AG04449 (cell line): ENCODE results near the gene AQP7.

Source experiments
- CTCF ChIA-PET: fragments of 350-600 bp; formaldehyde crosslinking; extraction: SDS; loops from one replicate; lab custom pipeline; 2021; ENCODE audit warnings: antibody characterized with exemption; lab: Yijun Ruan, JAX
- POLR2A ChIA-PET: fragments of 400-600, 350-600 bp; formaldehyde crosslinking; extraction: SDS; loops from one replicate; lab custom pipeline; 2020; ENCODE audit warnings: antibody characterized with exemption, inconsistent platforms; lab: Yijun Ruan, JAX
- DNase-seq: peaks from one replicate; pipeline ENCODE4 v3.0.0-alpha.2; 2010; ENCODE audit warnings: low read depth, low spot score
- H3K4me3 ChIP-seq: 2 replicates; pipeline ENCODE4 v1.5.1; 2011; ENCODE audit warnings: low read depth, mild to moderate bottlenecking, control low read depth, low read length
- TF ChIP-seq, protein P1 (sequence below): IDR thresholded peaks from one replicate; pipeline ENCODE4 v1.5.1; 2011; ENCODE audit warnings: mild to moderate bottlenecking, moderate library complexity, low read length, control low read depth, inconsistent platforms; ENCODE audit not compliant: insufficient read depth; ENCODE audit errors: missing control alignments

Gene AQP7

GRCh38 chr9:33349743-33350142, 52.6 kb downstream of the AQP7 start:
- H3K4me3 ChIP-seq, result no peak overlapping the region
- POLR2A ChIA-PET, result no interaction called here
- no peak for DNase-seq
- TF ChIP-seq, protein P1, sequence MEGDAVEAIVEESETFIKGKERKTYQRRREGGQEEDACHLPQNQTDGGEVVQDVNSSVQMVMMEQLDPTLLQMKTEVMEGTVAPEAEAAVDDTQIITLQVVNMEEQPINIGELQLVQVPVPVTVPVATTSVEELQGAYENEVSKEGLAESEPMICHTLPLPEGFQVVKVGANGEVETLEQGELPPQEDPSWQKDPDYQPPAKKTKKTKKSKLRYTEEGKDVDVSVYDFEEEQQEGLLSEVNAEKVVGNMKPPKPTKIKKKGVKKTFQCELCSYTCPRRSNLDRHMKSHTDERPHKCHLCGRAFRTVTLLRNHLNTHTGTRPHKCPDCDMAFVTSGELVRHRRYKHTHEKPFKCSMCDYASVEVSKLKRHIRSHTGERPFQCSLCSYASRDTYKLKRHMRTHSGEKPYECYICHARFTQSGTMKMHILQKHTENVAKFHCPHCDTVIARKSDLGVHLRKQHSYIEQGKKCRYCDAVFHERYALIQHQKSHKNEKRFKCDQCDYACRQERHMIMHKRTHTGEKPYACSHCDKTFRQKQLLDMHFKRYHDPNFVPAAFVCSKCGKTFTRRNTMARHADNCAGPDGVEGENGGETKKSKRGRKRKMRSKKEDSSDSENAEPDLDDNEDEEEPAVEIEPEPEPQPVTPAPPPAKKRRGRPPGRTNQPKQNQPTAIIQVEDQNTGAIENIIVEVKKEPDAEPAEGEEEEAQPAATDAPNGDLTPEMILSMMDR, result no peak
- CTCF ChIA-PET, result interaction anchor here (1.0 to 9.7 kb wide), 2 partner anchors 24 to 168 kb away, joined by 3 to 95 read pairs; no protein-coding TSS in a partner anchor

DNA sequence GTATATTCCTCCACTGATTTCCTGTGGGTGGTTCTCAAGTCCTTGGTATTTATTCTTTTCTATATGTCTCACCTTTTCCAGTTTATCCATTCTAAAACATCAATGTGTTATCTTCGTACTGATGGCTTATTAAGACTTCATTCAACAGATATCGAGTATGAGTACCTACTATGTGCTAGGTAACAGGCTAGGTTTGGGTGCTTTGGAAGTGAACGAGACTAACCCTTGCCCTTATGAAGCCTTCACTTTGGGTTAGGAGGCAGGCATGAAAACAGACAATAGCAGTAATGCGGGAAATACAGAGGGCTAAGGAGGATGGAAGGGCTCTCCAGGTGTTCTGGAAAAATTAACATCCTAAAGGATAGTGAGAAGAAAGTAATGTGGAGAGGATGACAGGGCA, 53.4 kb downstream of the AQP7 start:
- TF ChIP-seq, protein P1, result no peak

GRCh38 chr9:33346564-33346963, 55.8 kb downstream of the AQP7 start:
- ChIA-PET CTCF (no interaction called here), POLR2A (no interaction called here)
- DNase-seq, result no peak
- H3K4me3 ChIP-seq, result no peak overlapping the region
- TF ChIP-seq, protein P1, result no peak

More for the DNA sequence above, 53.4 kb downstream of the AQP7 start:
- POLR2A ChIA-PET, result no interaction called here
- no peak overlapping the region for H3K4me3 ChIP-seq
- no peak for DNase-seq
- CTCF ChIA-PET, result interaction anchor here (1.0 to 9.7 kb wide), 2 partner anchors 25 to 169 kb away, joined by 3 to 95 read pairs; no protein-coding TSS in a partner anchor

DNA sequence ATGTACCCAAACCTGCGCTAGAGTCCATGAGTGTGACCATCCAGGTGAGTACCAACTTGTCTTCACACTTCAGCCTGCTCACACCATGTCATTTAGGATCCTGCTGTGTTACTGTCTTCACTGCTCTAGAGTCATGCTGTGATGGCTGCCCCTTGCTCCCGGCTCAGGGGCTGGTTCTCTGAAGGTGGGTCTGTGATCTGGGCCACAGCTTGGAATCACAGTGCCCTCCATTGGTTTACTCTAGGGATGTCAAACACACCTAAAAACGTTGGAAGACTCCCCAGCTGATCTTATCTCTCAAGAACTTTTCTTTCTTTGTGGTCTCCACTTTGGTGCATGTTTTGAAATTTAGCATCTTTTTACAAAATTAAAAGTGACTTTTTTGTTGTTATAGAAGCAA, 58.2 kb downstream of the AQP7 start:
- ChIA-PET CTCF (interaction anchor here (1.9 kb wide), 1 partner anchor 31 kb away, joined by 6 read pairs; no protein-coding TSS in a partner anchor), POLR2A (no interaction called here)
- no peak overlapping the region for H3K4me3 ChIP-seq
- TF ChIP-seq, protein P1, result no peak
- DNase-seq, result no peak

- POLR2A ChIA-PET, result no interaction called here
- TF ChIP-seq, protein P1, result no peak
- CTCF ChIA-PET, result no interaction called here
- DNase-seq, result no peak
- H3K4me3 ChIP-seq, result no peak overlapping the region
Observed at GRCh38 chr9:33341182-33341581, 61.2 kb downstream of the AQP7 start.

- ChIA-PET POLR2A (no interaction called here), CTCF (interaction anchor here (1.2 to 1.6 kb wide), 2 partner anchors 12 to 35 kb away, joined by 3 to 5 read pairs; no protein-coding TSS in a partner anchor)
- TF ChIP-seq, protein P1, result no peak
- no peak overlapping the region for H3K4me3 ChIP-seq
- DNase-seq, result no peak
Observed at GRCh38 chr9:33340186-33340585, 62.2 kb downstream of the AQP7 start.
